GM23248 (cell line): Measurements from ENCODE around the gene ZNF200. TPM values are rescaled to one million over a fixed set of nuclear protein-coding genes. Genes with fewer than 3 reads are reported as not detected.

Source experiments
- DNase-seq: peaks from one replicate; pipeline ENCODE4 v3.0.0-alpha.2; 2015
- H2AFZ ChIP-seq: fragments of 200-600 bp; sonication (generic); 2 replicates; pipeline ENCODE4 v1.6.1; 2016; ENCODE audit warnings: antibody characterized with exemption
- H3F3A ChIP-seq: fragments of 200-600 bp; sonication (generic); 2 replicates; pipeline ENCODE4 v1.6.1; 2016; ENCODE audit warnings: mild to moderate bottlenecking, antibody characterized with exemption, mixed run types; ENCODE audit not compliant: insufficient read depth
- H3K27ac ChIP-seq: fragments of 200-600 bp; sonication (generic); 2 replicates; pipeline ENCODE4 v1.5.1; 2016; ENCODE audit warnings: mild to moderate bottlenecking
- H3K27me3 ChIP-seq: fragments of 200-600 bp; sonication (generic); replicated peaks from 2 replicates; pipeline ENCODE4 v1.6.1; 2016; ENCODE audit warnings: mild to moderate bottlenecking; ENCODE audit not compliant: insufficient read depth
- H3K36me3 ChIP-seq: fragments of 200-600 bp; sonication (generic); 2 replicates; pipeline ENCODE4 v1.6.1; 2016; ENCODE audit warnings: low read depth, mild to moderate bottlenecking
- H3K4me1 ChIP-seq: fragments of 200-600 bp; sonication (generic); 2 replicates; pipeline ENCODE4 v1.6.1; 2016; ENCODE audit warnings: mild to moderate bottlenecking; ENCODE audit not compliant: insufficient read depth
- H3K4me2 ChIP-seq: fragments of 200-600 bp; sonication (generic); one replicate; pipeline ENCODE4 v1.6.1; 2016; ENCODE audit warnings: mild to moderate bottlenecking; ENCODE audit not compliant: unreplicated experiment
- H3K4me3 ChIP-seq: fragments of 200-600 bp; sonication (generic); 2 replicates; pipeline ENCODE4 v1.5.1; 2016; ENCODE audit warnings: mild to moderate bottlenecking
- H3K79me2 ChIP-seq: fragments of 200-600 bp; sonication (generic); 2 replicates; pipeline ENCODE4 v1.6.1; 2016; ENCODE audit warnings: mild to moderate bottlenecking; ENCODE audit not compliant: insufficient read depth
- H3K9ac ChIP-seq: fragments of 200-600 bp; sonication (generic); 2 replicates; pipeline ENCODE4 v1.6.1; 2016; ENCODE audit warnings: mild to moderate bottlenecking
- H3K9me2 ChIP-seq: fragments of 200-600 bp; sonication (generic); 2 replicates; pipeline ENCODE4 v1.6.1; 2016; ENCODE audit warnings: mixed run types, mild to moderate bottlenecking, moderate library complexity; ENCODE audit not compliant: insufficient read depth
- H3K9me3 ChIP-seq: fragments of 200-600 bp; sonication (generic); one replicate; pipeline ENCODE4 v1.6.1; 2017; ENCODE audit warnings: low read depth
- H4K20me1 ChIP-seq: fragments of 200-600 bp; sonication (generic); 2 replicates; pipeline ENCODE4 v1.6.0; 2016; ENCODE audit not compliant: insufficient read depth
- EZH2 ChIP-seq: fragments of 200-600 bp; sonication (generic); IDR thresholded peaks from 2 replicates; pipeline ENCODE4 v1.6.1; 2018; ENCODE audit warnings: antibody characterized with exemption, mild to moderate bottlenecking; ENCODE audit not compliant: insufficient read depth, poor library complexity, severe bottlenecking
- EZH2phosphoT487 ChIP-seq: fragments of 200-600 bp; sonication (generic); IDR thresholded peaks from 2 replicates; pipeline ENCODE4 v1.6.1; 2018; ENCODE audit warnings: antibody characterized with exemption, moderate library complexity, mild to moderate bottlenecking, low read depth; ENCODE audit not compliant: insufficient read depth
- WGBS, 2 experiments: methylation state at CpG; one replicate each; pipeline ENCODE4 v1.1.6; 2015 to 2017; ENCODE audit warnings: low lambda C conversion rate in 2 of 2, low coverage in 1 of 2; ENCODE audit errors: missing lambda C conversion rate in 2 of 2; 5-methylcytosine and 5-hydroxymethylcytosine counted together
- in situ Hi-C: fragments of 300-500 bp; cut with MboI; formaldehyde crosslinking; loops from 2 replicates; pipeline ENCODE4 v1.15.0; 2020
- polyA plus RNA-seq: library from polyadenylated mRNA; unstranded; fragments of >200 nt; fragmentation: Nextera tagmentation; extraction: Ambion mirVana; gene quantifications from 2 replicates; pipeline ENCODE4 v1.2.1, GENCODE V29; 2016
- total RNA-seq: library from RNA; depleted of rRNA; stranded (reverse); fragments of >200 nt; shearing (Covaris generic); gene quantifications from 2 replicates; pipeline ENCODE4 v1.2.3, GENCODE V29; 2014

ZNF200 gene
- total and polyA plus RNA-seq, 2 experiments from 2014 or later = 7.8 to 10.3 TPM

- no peak within 1 kb of the TSS for H3K9ac ChIP-seq
- H3K9me2 ChIP-seq = no peaks in the 10 kb centered on the region
- no peaks in the 10 kb centered on the region for H3K9me3 ChIP-seq
- no peaks in the 10 kb centered on the region for H3K36me3 ChIP-seq
- H3K4me3 ChIP-seq = no peak within 1 kb of the TSS
- 71 to 72% methylated on average over 14 of the region's 14 CpGs for whole genome bisulfite sequencing, 2 experiments
- in situ Hi-C loops = no loop called here
- 0 out of 2 replicates have a peak, but pooled peaks cover 4% of the 10 kb centered on the region for H3F3A ChIP-seq
- DNase-seq = peak; percentile 36
- no peak within 1 kb of the TSS for H3K4me2 ChIP-seq
- no peaks in the 10 kb centered on the region; the same call in 1 of the 2 replicates for H3K27me3 ChIP-seq
- no peaks in the 10 kb centered on the region for H4K20me1 ChIP-seq
- peaks cover 8% of the 10 kb centered on the region; the same call in 1 of the 2 replicates for H3K4me1 ChIP-seq
- no peak within 1 kb of the TSS for H2AFZ ChIP-seq
- no peaks in the 10 kb centered on the region for H3K79me2 ChIP-seq
- H3K27ac ChIP-seq = no peak within 1 kb of the TSS
- TF ChIP-seq EZH2phosphoT487 = no peak
These were observed 21.3 kb upstream of the ZNF200 start, which contains the start of gene MEFV for GRCh38 chr16:3256146-3256865. Gene MEFV (minus strand): TSS chr16:3256633. CDS start chr16:3256587, 46 bp downstream.

DNA sequence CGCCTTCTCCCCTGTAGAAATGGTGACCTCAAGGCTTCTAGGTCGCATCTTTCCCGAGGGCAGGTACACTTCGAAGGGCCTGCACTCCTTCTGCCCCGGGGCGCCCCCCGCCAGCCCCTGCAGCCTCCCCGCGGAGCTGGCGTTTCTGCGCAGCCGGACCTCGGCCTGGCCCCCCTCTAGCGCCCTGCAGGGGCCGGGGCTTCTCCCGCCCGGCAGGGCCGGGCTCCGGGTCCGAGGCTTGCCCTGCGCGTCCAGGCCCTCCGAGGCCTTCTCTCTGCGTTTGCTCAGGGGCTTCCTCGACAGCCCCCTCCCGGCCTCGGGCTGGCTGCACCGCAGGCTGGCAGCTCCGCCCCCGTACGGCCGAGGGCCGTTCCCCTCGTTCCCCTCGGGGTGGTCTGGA is 19.4 kb upstream of the ZNF200 start:
- H3K27me3 ChIP-seq = no peaks in the 10 kb centered on the region; the same call in 1 of the 2 replicates
- no peak for DNase-seq
- H3K36me3 ChIP-seq = no peaks in the 10 kb centered on the region
- no peak overlapping the region for H3K4me2 ChIP-seq
- H3K9me2 ChIP-seq = no peaks in the 10 kb centered on the region
- in situ Hi-C loops = no loop called here
- TF ChIP-seq EZH2 = no peak
- TF ChIP-seq EZH2phosphoT487 = no peak
- H3K79me2 ChIP-seq = no peaks in the 10 kb centered on the region
- no peak overlapping the region for H3K27ac ChIP-seq
- H4K20me1 ChIP-seq = no peaks in the 10 kb centered on the region
- WGBS, 2 experiments = 42 to 46% methylated on average over 25 to 35 of the region's 35 CpGs
- 0 out of 2 replicates have a peak, but pooled peaks cover under 1% of the 10 kb centered on the region for H3F3A ChIP-seq
- peaks cover 8% of the 10 kb centered on the region; the same call in 1 of the 2 replicates for H3K4me1 ChIP-seq
- H2AFZ ChIP-seq = no peak overlapping the region
- no peak overlapping the region for H3K9ac ChIP-seq
- no peak overlapping the region for H3K4me3 ChIP-seq
- no peaks in the 10 kb centered on the region for H3K9me3 ChIP-seq

DNA sequence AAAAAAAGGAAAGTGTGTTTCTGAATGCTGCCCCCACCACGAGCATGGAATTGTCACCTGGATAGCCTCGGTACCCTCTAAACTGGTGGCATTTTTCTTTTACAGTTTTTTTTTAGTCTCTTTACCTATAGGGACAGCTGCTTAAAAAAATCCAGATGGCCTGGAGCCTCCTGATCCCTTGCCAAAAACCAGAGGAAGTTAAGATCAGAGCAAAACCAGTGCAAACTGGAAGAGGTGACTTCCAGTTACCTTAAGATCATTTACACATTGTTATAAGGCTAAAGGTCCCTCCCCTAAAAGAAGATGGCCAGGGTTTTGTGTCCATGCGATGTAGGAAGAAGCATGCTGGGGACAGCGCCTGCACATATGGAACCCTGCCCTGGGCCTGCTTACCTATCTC is 18.0 kb upstream of the ZNF200 start:
- TF ChIP-seq EZH2phosphoT487 (no peak), EZH2 (no peak)
- in situ Hi-C loops = no loop called here
- 35 to 46% methylated on average over 4 of the region's 4 CpGs for WGBS, 2 experiments

GRCh38 chr16:3249451-3249850 is 14.5 kb upstream of the ZNF200 start:
- no peak overlapping the region for H2AFZ ChIP-seq
- H3K9ac ChIP-seq = no peak overlapping the region
- WGBS, 2 experiments = 71 to 76% methylated on average over 14 of the region's 14 CpGs
- DNase-seq = no peak
- no peaks in the 10 kb centered on the region for H3K79me2 ChIP-seq
- no peak for TF ChIP-seq EZH2
- TF ChIP-seq EZH2phosphoT487 = no peak
- no peaks in the 10 kb centered on the region for H3K4me1 ChIP-seq
- no peak overlapping the region for H3K4me2 ChIP-seq
- no peaks in the 10 kb centered on the region for H3K9me3 ChIP-seq
- H3K4me3 ChIP-seq = no peak overlapping the region
- no peaks in the 10 kb centered on the region for H3F3A ChIP-seq
- H3K9me2 ChIP-seq = no peaks in the 10 kb centered on the region
- no peaks in the 10 kb centered on the region; the same call in none of the 2 replicates for H3K27me3 ChIP-seq
- H3K27ac ChIP-seq = no peak overlapping the region
- H3K36me3 ChIP-seq = no peaks in the 10 kb centered on the region
- in situ Hi-C loops = no loop called here
- no peaks in the 10 kb centered on the region for H4K20me1 ChIP-seq

More for the DNA sequence above, 18.0 kb upstream of the ZNF200 start:
- Histone ChIP-seq H3K27ac (no peak overlapping the region), H3K9ac (no peak overlapping the region), H2AFZ (no peak overlapping the region), H3K79me2 (no peaks in the 10 kb centered on the region), H3K36me3 (no peaks in the 10 kb centered on the region), H3K9me3 (no peaks in the 10 kb centered on the region), H3K4me2 (no peak overlapping the region), H3K4me1 (no peaks in the 10 kb centered on the region), H3K27me3 (no peaks in the 10 kb centered on the region; the same call in none of the 2 replicates), H3F3A (no peaks in the 10 kb centered on the region), H4K20me1 (no peaks in the 10 kb centered on the region), H3K9me2 (no peaks in the 10 kb centered on the region), H3K4me3 (no peak overlapping the region)
- no peak for DNase-seq
